Measurements from ENCODE around the gene ACVRL1. TPM values are rescaled to one million over a fixed set of nuclear protein-coding genes. Genes with fewer than 3 reads are reported as not detected.
"Not testable (repeated sequence)": the region's sequence is repeated elsewhere in the genome, so short reads cannot be mapped to it uniquely, and the experiment has no call there.

Gene ACVRL1
- total RNA-seq, 1 donor from 2014 or later = 4.9 TPM

DNA sequence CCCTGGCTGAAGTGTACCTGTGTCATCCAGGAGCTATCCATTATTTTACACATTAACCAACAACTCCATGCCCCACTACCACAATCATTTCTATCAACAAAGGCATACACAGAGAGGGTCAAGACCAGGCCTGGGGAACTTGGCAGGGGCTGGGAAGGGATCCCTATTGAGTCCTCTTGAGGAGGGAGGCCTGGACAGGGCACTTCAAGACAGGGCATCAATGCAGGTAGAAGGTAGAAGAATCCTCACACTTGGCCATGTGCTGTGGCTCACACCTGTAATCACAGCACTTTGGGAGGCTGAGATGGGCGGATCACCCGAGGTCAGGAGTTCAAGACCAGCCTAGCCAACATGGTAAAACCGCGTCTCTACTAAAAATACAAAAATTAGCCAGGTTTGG is 32.8 kb upstream of the ACVRL1 start:
- ATAC-seq = no peak

DNA sequence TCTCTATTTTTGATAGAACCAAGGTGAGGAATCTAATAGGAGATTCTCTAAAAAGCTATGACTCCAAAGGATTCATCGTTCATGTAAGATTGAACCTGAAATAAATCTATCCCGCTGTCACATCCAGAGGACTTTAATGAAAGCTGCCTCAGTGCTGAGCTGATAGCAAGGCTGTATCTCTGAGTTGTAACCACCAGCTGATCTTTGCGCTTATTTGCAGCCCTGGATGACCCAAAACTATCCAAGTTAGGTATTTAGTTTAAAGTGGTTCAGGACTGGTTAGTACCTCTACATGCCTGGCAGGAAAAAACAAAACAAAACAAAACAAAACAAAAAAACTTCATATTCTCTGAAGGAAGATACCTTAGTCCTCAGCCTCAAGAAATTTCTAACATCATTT is 28.2 kb upstream of the ACVRL1 start:
- no peak for ATAC-seq

- no peak for ATAC-seq
Observed at GRCh38 chr12:51883295-51883694, 24.0 kb upstream of the ACVRL1 start.

DNA sequence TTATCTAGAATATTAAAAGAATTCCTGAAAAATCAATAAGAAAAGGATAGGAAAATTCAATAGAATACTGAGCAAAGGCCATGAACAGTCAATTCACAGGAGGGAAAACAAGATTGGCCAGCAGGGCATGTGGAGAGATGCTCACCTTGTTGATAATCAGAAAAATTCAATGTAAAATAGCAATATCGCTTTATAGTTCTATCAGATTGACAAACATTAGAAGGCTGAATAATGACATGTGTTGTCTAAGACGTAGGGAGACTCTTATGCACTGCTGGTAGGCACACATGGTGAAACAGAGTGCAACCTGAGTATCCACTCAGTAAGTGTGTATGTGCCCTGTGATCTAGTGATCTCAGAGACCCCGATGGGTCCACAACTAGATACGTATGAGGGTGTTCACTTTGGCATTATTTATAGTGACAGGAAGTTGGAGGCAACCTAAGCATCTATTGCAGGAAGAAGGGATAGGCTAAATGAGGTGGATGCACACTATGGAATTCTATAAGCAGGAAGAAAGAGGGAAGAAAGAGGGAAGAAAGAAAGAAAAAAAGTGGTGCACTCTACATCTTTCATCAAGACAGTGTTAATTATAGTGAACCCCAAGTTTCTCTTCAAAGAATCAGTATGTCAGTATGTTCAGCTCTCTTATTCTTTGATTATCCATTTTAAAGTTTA is 23.2 kb upstream of the ACVRL1 start:
- ATAC-seq = no peak

DNA sequence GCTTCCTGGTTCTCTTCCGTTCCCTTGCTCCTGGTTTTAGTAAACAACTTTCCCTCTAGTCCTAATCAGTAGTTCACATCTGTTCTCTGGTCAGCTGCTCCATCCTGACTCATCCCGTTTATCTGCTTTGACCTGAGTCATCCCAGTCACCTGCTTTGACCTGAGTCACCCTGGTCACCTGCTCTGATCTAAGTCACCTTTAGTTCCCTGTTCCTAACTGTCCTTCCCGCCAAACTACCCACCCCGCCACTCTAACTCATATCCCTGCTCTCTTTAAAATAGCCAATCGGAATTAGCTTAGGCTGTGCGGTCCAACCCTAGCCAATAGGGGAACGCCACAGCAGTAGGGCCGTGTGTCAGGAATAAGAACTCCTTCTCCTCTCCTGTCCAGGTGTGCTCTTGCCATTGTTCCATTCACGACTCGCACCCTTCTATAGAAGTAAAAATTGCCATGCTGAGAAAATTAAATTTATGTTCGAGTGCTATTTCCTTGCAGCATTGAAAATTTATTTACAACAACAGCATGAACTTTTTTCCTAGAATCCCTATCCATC is 22.6 kb upstream of the ACVRL1 start:
- ATAC-seq = peak; percentile 60

DNA sequence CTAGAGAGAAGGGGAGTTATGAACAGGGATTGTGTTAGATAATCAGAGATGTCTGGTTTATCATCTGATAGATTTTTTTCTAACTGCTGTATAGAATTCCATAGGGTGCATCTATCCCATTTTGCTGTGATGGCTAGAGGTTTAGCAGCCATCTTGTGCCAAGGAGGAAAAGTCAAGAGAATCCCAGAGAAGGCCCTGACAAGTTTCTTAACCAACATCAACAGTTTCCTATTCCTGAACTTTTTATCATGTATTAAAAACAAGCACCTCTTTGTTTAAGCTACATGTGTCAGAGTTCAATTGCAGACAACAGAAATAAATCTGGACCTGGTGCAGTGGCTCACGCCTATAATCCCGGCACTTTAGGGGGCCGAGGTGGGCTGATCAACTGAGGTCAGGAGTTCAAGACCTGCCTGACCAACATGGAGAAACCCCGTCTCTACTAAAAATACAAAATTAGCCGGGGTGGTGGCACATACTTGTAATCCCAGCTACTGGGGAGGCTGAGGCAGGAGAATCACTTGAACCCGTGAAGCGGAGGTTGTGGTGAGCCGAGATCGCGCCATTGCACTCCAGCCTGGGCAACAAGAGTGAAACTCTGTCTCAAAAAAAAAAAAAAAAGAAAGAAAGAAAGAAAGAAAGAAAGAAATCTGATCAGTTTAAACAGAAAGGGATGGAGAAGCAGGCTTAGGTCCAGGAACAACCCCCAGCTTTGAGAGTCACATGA is 21.8 kb upstream of the ACVRL1 start:
- not testable (repeated sequence) for ATAC-seq

- peak; percentile 84 for ATAC-seq
Observed at GRCh38 chr12:51886021-51886710, 21.1 kb upstream of the ACVRL1 start.

- ATAC-seq = no peak
Observed at GRCh38 chr12:51887476-51888315, 19.6 kb upstream of the ACVRL1 start, which contains the start of gene ANKRD33. Gene ANKRD33, plus strand, starts transcription at chr12:51888103. Its CDS starts 84 bp downstream, at chr12:51888187.

DNA sequence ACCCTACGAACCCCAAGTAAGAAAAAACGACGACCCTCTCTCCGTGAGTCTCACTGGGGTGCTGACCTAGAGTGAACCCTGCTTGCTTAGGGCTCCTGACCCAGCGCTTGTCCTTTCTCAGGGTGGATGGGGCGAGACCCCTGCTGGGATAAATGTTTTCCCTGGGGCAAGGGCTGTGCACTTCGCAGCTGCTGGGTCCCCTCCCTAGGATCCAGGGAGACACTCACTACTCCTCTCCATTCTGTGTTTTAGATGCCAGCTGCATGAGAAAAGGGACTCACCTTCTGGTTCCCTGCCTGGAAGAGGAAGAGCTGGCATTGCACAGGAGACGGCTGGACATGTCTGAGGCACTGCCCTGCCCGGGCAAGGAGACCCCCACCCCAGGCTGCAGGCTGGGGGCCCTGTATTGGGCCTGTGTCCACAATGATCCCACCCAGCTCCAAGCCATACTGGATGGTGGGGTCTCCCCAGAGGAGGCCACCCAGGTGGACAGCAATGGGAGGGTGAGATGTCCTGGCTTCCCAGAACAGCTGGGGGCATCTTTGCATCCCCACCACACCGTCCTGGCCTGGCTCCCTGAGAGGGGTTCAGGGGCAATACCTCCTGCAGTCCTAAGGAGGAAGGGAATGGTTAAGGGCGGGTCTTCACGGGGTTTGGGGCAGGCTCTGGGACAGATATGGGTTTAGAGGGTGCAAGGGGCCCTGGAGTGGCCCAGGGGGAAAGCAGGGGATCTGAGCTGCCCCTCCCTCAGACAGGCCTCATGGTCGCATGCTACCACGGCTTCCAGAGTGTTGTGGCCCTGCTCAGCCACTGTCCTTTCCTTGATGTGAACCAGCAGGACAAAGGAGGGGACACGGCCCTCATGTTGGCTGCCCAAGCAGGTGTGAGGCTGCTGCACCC is 18.7 kb upstream of the ACVRL1 start:
- no peak for ATAC-seq

- ATAC-seq = no peak
Observed at GRCh38 chr12:51889216-51890132, 17.8 kb upstream of the ACVRL1 start.

GRCh38 chr12:51890133-51890464 is 17.2 kb upstream of the ACVRL1 start:
- ATAC-seq = no peak

GRCh38 chr12:51890511-51891171 is 16.7 kb upstream of the ACVRL1 start:
- no peak for ATAC-seq

DNA sequence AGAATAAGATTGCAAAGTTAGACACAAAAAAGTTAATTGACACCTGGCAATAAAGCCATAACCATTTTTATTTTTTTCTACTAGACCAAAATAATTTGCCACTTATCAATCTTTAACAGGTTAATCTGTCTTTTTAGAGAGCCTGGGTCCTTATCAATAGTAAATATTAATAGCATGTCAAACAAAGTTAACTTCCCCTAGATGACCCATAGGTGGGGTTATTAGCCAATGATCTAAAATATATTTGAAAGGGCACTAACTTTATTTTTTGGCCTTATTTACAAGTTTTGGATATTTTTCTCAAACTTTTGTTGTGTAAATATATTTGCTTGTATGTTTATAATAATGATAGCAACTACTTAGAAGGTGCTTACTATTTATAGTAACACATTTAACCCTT is 15.5 kb upstream of the ACVRL1 start:
- no peak for ATAC-seq

DNA sequence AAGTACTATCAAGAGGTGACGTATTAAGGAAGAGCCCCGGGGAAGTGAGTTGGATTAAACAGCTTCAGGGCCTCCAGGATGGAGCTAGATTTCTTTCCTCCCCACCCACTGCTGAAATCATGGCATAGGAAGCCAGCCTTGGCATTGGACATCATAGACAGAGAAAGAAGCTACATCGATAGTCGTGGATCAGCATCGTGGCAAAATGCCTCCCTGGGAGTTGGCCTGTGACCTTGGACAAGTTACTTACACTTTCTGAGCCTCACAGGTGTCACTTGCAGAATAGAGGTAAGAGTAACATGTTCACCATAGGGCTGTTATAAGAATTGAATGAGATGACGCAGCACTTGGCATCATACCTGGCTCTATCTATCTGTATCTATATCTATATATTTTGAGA is 13.5 kb upstream of the ACVRL1 start:
- ATAC-seq = no peak

- ATAC-seq = no peak
Observed at GRCh38 chr12:51895378-51896135, 11.7 kb upstream of the ACVRL1 start.

DNA sequence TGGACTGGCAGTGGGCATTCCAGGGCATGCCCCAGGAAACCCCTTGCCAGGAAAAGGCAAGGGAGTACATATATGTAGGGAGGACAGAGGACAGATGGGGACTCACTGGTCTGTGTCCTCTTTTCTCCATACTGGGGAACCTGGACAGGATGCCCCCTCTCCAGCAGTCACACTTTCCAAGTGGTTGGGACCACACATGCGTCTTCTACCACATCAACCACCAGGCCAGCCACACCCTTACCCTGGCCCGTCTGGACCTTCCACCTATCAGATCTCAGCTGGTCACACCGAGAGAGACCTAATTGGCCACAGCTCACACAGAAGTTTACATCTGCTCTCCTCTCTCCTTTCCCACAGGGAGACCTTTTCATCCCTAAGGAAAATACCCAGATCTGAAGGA is 11.1 kb upstream of the ACVRL1 start:
- no peak for ATAC-seq

GRCh38 chr12:51897181-51897580 is 10.1 kb upstream of the ACVRL1 start:
- ATAC-seq = peak; percentile 27

- ATAC-seq = no peak
Observed at GRCh38 chr12:51898506-51898905, 8.8 kb upstream of the ACVRL1 start.

DNA sequence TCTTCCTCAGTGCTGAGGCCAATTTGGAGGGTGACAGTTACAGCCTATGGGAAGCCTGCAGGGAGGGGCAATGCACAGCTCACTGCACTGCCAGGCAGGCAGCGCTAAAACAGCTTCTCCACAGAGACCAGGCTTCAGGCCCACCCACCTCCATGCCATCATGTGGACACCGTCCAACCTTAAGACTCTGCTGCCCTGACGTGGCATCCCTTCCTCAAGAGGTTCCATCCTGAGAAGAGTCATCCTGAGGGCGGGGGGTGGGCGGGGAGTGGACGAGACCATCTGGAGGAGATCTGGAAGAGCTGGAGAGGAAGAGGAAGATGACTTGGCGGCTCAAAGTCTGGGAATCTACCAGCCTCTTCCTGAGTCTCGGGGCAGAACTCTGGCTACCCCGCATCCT is 8.4 kb upstream of the ACVRL1 start:
- peak; percentile 31 for ATAC-seq
